Common myeloid progenitor, CD34-positive (primary cell): ENCODE results near the gene SLCO3A1.

Experiments
- CTCF ChIA-PET: fragments of 350-600 bp; sonication (Branson Sonifier 250); formaldehyde crosslinking; loops from one replicate; lab custom pipeline; 2021; ENCODE audit warnings: antibody characterized with exemption; lab: Charles Lee
- POLR2A ChIA-PET: fragments of 350-600 bp; sonication (Branson Sonifier 250); formaldehyde crosslinking; loops from one replicate; lab custom pipeline; 2021; ENCODE audit warnings: antibody characterized with exemption; lab: Charles Lee
- DNase-seq, 3 donors: peaks; one replicate each; pipeline versions ENCODE4 v3.0.0 to v3.0.0-alpha.2; 2013
- H3K27ac ChIP-seq, 2 experiments: 1 replicate in 1 of 2; 2 replicates in 1 of 2; pipeline ENCODE4 v1.7.0; 2013; ENCODE audit warnings: inconsistent platforms in 2 of 2, low read length in 2 of 2, mild to moderate bottlenecking in 2 of 2, low read depth in 1 of 2, moderate library complexity in 1 of 2; ENCODE audit not compliant: severe bottlenecking in 2 of 2, insufficient read depth in 1 of 2, poor library complexity in 1 of 2
- H3K27me3 ChIP-seq, 5 experiments: replicated peaks in 2 of 5; 1 replicate in 3 of 5; 2 replicates in 2 of 5; pipeline versions ENCODE4 v1.6.1 to v1.7.0; 2013; ENCODE audit warnings: low read length in 4 of 5, mild to moderate bottlenecking in 2 of 5, moderate library complexity in 2 of 5, inconsistent platforms in 1 of 5; ENCODE audit not compliant: insufficient read depth in 5 of 5, control insufficient read depth in 4 of 5
- H3K36me3 ChIP-seq, 4 experiments: 1 replicate in 2 of 4; 2 replicates in 2 of 4; pipeline versions ENCODE4 v1.6.1 to v1.7.0; 2013; ENCODE audit warnings: low read length in 3 of 4, control low read depth in 1 of 4, mild to moderate bottlenecking in 1 of 4; ENCODE audit not compliant: control insufficient read depth in 4 of 4, insufficient read depth in 4 of 4
- H3K4me1 ChIP-seq, 4 experiments: 1 replicate in 3 of 4; 2 replicates in 1 of 4; pipeline versions ENCODE4 v1.6.1 to v1.7.1; 2013; ENCODE audit warnings: low read length in 3 of 4, mild to moderate bottlenecking in 3 of 4, control low read depth in 1 of 4, inconsistent platforms in 1 of 4, moderate library complexity in 1 of 4; ENCODE audit not compliant: control insufficient read depth in 4 of 4, insufficient read depth in 4 of 4; ENCODE audit errors: control extremely low read depth in 1 of 4
- H3K4me3 ChIP-seq, 7 experiments: 1 replicate in 4 of 7; 2 replicates in 3 of 7; pipeline versions ENCODE4 v1.5.1 to v1.7.0; 2013; ENCODE audit warnings: mild to moderate bottlenecking in 7 of 7, low read length in 6 of 7, moderate library complexity in 6 of 7, inconsistent platforms in 2 of 7, low read depth in 2 of 7, control low read depth in 1 of 7; ENCODE audit not compliant: insufficient read depth in 4 of 7, control insufficient read depth in 1 of 7; ENCODE audit errors: extremely low read depth in 1 of 7
- H3K9me3 ChIP-seq, 5 experiments: 1 replicate in 4 of 5; 2 replicates in 1 of 5; pipeline versions ENCODE4 v1.6.1 to v1.7.1; 2013; ENCODE audit warnings: low read length in 4 of 5, mild to moderate bottlenecking in 2 of 5, inconsistent platforms in 1 of 5, low read depth in 1 of 5, moderate library complexity in 1 of 5; ENCODE audit not compliant: control insufficient read depth in 4 of 5, insufficient read depth in 2 of 5; ENCODE audit errors: control extremely low read depth in 1 of 5
- WGBS: methylation state at CpG from one replicate; pipeline ENCODE4 v1.1.5; 2013; ENCODE audit not compliant: insufficient coverage; 5-methylcytosine and 5-hydroxymethylcytosine counted together

SLCO3A1 gene

DNA sequence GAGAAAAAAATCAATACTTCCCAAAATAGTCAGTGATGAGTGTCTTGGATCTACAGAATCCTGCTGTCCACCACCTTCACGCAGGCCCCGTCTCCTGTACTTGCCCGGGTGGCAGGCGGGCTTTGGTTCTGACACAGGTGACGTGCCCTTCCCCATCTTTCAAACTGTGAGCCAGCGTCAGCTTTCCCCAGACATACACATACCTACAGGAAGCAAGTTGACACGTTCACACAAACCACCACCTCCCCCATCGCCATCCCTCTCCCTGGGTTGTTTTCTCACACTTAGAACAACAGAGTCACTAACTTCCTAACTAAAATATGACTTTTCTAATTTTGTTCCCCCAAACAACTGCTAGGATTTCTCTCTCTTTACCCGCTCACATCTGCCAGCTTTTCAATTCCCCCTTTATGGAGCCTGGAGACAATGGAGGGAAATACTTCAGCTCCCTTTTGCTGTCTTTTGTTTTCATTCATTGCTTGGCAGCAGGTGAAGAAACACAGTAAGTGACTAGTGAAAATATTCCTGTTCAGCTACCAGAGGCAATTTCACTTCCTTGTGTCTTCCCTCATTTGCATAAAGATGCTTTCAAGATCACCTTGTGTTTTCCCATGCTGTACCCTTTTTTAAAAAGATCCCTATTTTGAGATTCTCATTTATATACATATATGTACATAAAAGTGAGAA, 248.3 kb downstream of the SLCO3A1 start:
- no peak overlapping the region for H3K27ac ChIP-seq
- ChIA-PET POLR2A (no interaction called here), CTCF (interaction anchor here (1.1 kb wide), 2 partner anchors 22 to 103 kb away, joined by 3 read pairs; no protein-coding TSS in a partner anchor)
- no peaks in the 10 kb centered on the region for H3K9me3 ChIP-seq
- peaks cover 0 to 7% (median 4%) of the 10 kb centered on the region in 4 experiments for H3K36me3 ChIP-seq
- H3K4me3 ChIP-seq: no peak overlapping the region
- no peak for DNase-seq
- H3K4me1 ChIP-seq: peaks cover 0 to 25% (median 16%) of the 10 kb centered on the region in 4 experiments
- H3K27me3 ChIP-seq: no peaks in the 10 kb centered on the region
- 74% methylated on average over 7 of the region's 9 CpGs for WGBS

DNA sequence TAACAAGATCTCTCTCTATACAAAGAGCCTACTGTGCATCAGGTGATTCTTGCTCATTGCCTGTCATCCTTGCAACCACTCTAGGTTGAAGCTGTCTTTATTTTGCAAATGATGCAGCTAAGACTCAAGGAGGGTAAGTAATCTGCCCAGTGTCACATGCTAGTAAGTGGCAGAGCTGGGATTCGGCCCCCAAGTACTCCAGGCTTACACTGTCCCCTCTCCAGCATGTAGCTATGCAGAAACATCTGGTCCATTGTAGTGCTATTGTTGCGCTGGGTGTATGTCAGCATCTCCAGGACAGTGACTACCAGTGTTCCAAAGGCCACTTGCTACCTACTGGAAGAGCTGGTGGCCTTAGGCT, 248.9 kb downstream of the SLCO3A1 start:
- DNase-seq: no peak
- peaks cover 0 to 20% (median 11%) of the 10 kb centered on the region in 4 experiments for H3K4me1 ChIP-seq
- no peaks in the 10 kb centered on the region for H3K9me3 ChIP-seq
- no peak overlapping the region for H3K27ac ChIP-seq
- H3K27me3 ChIP-seq: no peaks in the 10 kb centered on the region
- 100% methylated on average over 2 of the region's 2 CpGs for WGBS
- ChIA-PET POLR2A (interaction anchor here (0.6 kb wide), 1 partner anchor 430 kb away, joined by 3 read pairs; no protein-coding TSS in a partner anchor), CTCF (interaction anchor here (1.1 kb wide), 1 partner anchor 103 kb away, joined by 3 read pairs; no protein-coding TSS in a partner anchor)
- H3K4me3 ChIP-seq: no peak overlapping the region
- peaks cover 2 to 9% (median 4%) of the 10 kb centered on the region in 4 experiments for H3K36me3 ChIP-seq

DNA sequence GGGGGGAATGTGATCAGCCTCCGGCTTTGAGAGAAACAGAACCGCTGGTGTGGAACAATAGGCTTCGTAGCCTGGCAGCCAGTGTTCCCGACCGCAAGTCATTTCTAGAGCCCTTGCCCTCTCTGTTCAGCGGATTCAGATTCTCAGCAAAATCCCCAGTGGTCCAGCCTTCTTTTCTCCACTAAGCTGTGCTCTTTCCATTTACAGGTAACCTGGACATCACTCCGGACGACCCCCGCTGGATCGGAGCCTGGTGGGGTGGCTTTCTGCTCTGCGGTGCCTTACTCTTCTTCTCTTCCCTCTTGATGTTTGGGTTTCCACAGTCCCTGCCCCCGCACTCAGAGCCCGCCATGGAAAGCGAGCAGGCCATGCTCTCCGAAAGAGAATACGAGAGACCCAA, 250.6 kb downstream of the SLCO3A1 start:
- H3K9me3 ChIP-seq: no peaks in the 10 kb centered on the region
- H3K27ac ChIP-seq: no peak overlapping the region
- peaks cover 2 to 11% (median 4%) of the 10 kb centered on the region in 4 experiments for H3K36me3 ChIP-seq
- WGBS: 98% methylated on average over 13 of the region's 16 CpGs
- H3K27me3 ChIP-seq: no peaks in the 10 kb centered on the region
- ChIA-PET CTCF (interaction anchor here (2.1 kb wide), 1 partner anchor 11 kb away, joined by 5 read pairs; no protein-coding TSS in a partner anchor), POLR2A (no interaction called here)
- H3K4me3 ChIP-seq: no peak overlapping the region
- peaks cover 0 to 8% (median 4%) of the 10 kb centered on the region in 4 experiments for H3K4me1 ChIP-seq
- DNase-seq: no peak

DNA sequence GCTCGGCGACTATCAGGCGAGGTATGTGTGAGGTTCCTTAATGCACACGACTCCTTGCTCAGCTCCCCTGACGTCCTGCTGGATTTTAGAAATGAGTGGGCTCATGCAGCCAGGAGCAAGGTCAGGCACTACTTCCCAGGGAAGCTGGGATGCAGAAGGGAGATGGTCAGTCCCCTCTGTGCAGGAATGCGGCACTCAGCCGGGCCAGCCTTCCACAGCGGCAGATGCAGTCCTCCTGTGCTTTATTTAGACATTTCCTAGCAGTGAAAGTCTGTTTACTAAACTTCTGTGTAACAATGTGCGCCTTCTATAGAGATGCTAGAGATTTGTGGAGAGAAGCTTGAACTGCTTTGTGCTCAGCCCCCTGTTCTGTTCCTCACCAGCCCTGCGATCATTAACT, 252.1 kb downstream of the SLCO3A1 start:
- H3K36me3 ChIP-seq: peaks cover 2 to 11% (median 4%) of the 10 kb centered on the region in 4 experiments
- DNase-seq: no peak

DNA sequence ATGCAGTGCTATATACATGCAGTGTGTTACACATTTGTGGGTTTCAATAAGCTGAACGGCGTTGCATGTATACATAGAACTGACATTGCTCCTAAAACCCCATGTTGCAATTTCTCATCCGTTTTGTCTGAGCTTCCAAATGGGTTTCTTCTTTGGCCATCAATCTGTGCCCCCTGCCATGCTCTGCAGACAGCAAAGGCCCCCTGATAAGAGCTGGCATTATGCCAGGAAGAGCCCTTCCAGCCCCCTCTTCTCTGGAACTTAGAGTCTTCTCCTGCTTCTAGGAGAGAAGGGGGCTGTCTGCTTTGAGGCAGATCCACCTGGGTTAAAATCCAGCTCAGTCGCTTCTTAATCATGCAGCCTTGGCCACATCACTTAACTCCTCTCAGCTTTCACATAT, 254.0 kb downstream of the SLCO3A1 start:
- 96% methylated on average over 3 of the region's 4 CpGs for WGBS
- H3K36me3 ChIP-seq: peaks cover 2 to 11% (median 4%) of the 10 kb centered on the region in 4 experiments
- H3K4me3 ChIP-seq: no peak overlapping the region
- ChIA-PET POLR2A (no interaction called here), CTCF (interaction anchor here (0.8 to 1.5 kb wide), 4 partner anchors 9 to 574 kb away, joined by 3 to 5 read pairs (median 3); no protein-coding TSS in a partner anchor)
- H3K9me3 ChIP-seq: no peaks in the 10 kb centered on the region
- no peak overlapping the region for H3K27ac ChIP-seq
- H3K4me1 ChIP-seq: no peaks in the 10 kb centered on the region
- no peaks in the 10 kb centered on the region for H3K27me3 ChIP-seq
- no peak for DNase-seq

More for the DNA sequence above, 252.1 kb downstream of the SLCO3A1 start:
- ChIA-PET POLR2A (no interaction called here), CTCF (no interaction called here)
- H3K27ac ChIP-seq: no peak overlapping the region
- H3K27me3 ChIP-seq: no peaks in the 10 kb centered on the region
- WGBS: 94% methylated on average over 8 of the region's 10 CpGs
- H3K4me1 ChIP-seq: peaks cover 0 to 8% (median 4%) of the 10 kb centered on the region in 4 experiments
- H3K4me3 ChIP-seq: no peak overlapping the region
- H3K9me3 ChIP-seq: no peaks in the 10 kb centered on the region

DNA sequence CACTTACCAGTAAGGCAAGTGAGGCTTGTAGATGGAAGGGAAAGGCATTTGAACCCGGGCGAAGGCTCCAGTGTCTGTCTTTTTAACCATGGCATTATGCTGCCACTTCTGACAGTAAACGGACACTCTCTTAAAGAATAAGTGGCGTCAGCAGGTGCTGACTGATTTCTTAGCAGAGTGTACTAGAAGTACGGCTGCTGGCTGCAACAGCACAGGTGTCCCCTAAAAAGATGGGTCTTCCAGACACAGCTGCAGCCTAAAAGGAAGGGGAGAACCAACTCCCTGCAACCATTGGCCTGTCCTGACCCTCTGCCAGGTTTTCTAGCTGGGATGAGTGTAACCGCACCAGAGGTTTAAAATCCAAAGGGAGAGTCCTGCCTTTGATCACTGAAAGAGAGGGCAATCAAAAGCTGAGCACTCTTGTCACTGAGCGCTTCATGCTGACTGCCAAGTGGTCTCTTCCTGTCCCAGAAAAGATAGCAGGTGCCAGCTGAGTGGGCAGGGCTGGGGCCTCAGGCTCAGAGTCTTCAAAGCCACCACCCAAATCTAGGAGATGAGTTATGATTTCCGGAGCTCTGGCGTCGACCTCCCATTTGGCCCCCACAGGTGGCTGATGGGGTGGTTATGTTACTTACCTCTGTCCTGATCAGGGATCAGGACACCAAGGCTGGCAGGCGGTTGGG, 255.8 kb downstream of the SLCO3A1 start:
- Histone ChIP-seq H3K9me3 (no peaks in the 10 kb centered on the region), H3K4me1 (no peaks in the 10 kb centered on the region), H3K27me3 (no peaks in the 10 kb centered on the region), H3K36me3 (peaks cover 2 to 15% (median 4%) of the 10 kb centered on the region in 4 experiments), H3K4me3 (no peak overlapping the region), H3K27ac (no peak overlapping the region)
- WGBS: 85% methylated on average over 11 of the region's 11 CpGs
- no peak for DNase-seq
- ChIA-PET CTCF (interaction anchor here (0.8 kb wide), 1 partner anchor 11 kb away, joined by 3 read pairs; no protein-coding TSS in a partner anchor), POLR2A (no interaction called here)
